Heart left ventricle (tissue), 13 donors: Measurements from ENCODE around the gene IL1RL1.

ENCODE experiments used
- POLR2A ChIP-seq, 2 donors: fragments of 450-650 bp; IDR thresholded peaks; one replicate each; pipeline ENCODE4 v1.6.1; 2017; ENCODE audit warnings: antibody characterized with exemption in 2 of 2, mild to moderate bottlenecking in 2 of 2, moderate library complexity in 2 of 2
- TF ChIP-seq, protein P1 (sequence below), 12 donors: fragments of 200-600 bp; sonication (generic) in 4 of 12; IDR thresholded peaks; one replicate each; pipeline versions ENCODE4 v1.5.0 to v1.8.0; 2018 to 2022; ENCODE audit warnings: antibody characterized with exemption in 12 of 12, mild to moderate bottlenecking in 5 of 12
- donor health status: ischemic (EF 13 %, LVEDD 7.1; RV severe dilation, severe dysfunction).
- donor health status: DM: no; HTN: yes; CAD: no.
- donor health status: DM: no; HTN: no; CAD: no.
- donor health status: ischemic (EF 25% LVEDD 6.9; RV normal size, moderate dysfunction).
- donor health status: ischemic (EF 25% LVEDD 5.7; RV mildly dilated, moderate dysfunction).
- donor health status: ischemic (EF 35%, LVEDD 5.7; RV mildly dilated, moderate dysfunction).
- donor health status: nonischemic (EF 11% LVEDD 7.7; RV severe dilation, severe dysfunction).
- donor health status: DM: yes; HTN: yes; CAD: no.
- donor health status: PGD.
- donor health status: ischemic (EF 29% LVEDD 5.4; RV normal size, mild dysfunction).
- donor health status: nonischemic (EF 23%, LVEDD 6.1; RV moderate dilation, normal function).

DNA sequence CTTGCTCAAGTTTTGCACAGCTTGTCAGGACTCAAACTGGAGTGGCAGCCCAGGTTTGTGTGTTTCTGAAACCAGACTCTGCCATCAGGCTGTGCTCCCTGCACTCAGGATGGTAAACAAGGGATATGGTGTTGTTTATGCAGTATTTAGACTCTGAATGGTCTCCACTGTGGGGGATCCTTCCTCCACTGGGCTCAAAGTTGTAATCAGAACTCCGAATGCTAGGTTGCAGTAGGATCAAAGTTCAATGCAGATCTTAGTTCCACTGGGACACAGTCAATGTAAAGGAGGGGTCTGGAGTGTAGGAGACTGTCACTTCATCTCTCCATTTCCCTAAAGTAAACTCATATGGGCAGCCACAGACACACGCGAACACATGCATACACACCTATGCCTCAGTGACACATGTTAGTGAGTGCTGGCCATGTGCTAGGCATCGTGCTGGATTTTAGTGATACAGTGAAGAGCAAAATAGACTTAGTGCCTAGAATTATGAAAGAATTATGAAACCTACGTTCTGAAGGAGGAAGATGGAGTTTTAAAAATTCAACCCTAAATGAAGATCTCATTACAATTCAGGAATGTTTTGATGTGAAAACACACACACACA lies 50.4 kb downstream of the IL1RL1 start:
- TF ChIP-seq, protein P1, sequence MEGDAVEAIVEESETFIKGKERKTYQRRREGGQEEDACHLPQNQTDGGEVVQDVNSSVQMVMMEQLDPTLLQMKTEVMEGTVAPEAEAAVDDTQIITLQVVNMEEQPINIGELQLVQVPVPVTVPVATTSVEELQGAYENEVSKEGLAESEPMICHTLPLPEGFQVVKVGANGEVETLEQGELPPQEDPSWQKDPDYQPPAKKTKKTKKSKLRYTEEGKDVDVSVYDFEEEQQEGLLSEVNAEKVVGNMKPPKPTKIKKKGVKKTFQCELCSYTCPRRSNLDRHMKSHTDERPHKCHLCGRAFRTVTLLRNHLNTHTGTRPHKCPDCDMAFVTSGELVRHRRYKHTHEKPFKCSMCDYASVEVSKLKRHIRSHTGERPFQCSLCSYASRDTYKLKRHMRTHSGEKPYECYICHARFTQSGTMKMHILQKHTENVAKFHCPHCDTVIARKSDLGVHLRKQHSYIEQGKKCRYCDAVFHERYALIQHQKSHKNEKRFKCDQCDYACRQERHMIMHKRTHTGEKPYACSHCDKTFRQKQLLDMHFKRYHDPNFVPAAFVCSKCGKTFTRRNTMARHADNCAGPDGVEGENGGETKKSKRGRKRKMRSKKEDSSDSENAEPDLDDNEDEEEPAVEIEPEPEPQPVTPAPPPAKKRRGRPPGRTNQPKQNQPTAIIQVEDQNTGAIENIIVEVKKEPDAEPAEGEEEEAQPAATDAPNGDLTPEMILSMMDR (IDR thresholded peaks at IDR 0.05), result no peak
- TF ChIP-seq POLR2A (IDR thresholded peaks at IDR 0.05), result no peak
